Keratinocyte (primary cell): ENCODE data around the gene CLINT1.

Source experiments
- CTCF ChIP-seq, 3 experiments: IDR thresholded peaks in 1 of 3; conservative IDR thresholded peaks in 1 of 3; optimal IDR thresholded peaks in 1 of 3; 2 replicates in 2 of 3; 3 replicates in 1 of 3; pipeline versions ENCODE3 to v1.5.1; 2011; ENCODE audit warnings: low read length in 3 of 3, mild to moderate bottlenecking in 3 of 3, moderate library complexity in 2 of 3, control low read depth in 1 of 3, inconsistent platforms in 1 of 3; ENCODE audit not compliant: insufficient read depth in 2 of 3; ENCODE audit errors: extremely low read depth in 1 of 3
- EZH2 ChIP-seq: IDR thresholded peaks from one replicate; pipeline ENCODE4 v1.6.1; 2012; ENCODE audit warnings: inconsistent platforms, mild to moderate bottlenecking, low read length, moderate library complexity

GRCh38 chr5:157842185-157842584, 16.8 kb downstream of the CLINT1 start:
- no peak for TF ChIP-seq CTCF (optimal IDR thresholded peaks at IDR 0.05 in 1 of 3, IDR thresholded peaks at IDR 0.05 in 1 of 3, conservative IDR thresholded peaks at IDR 0.05 in 1 of 3; ENCODE audit: extremely low read depth in 1 of 3, insufficient read depth in 2 of 3, low read length in 3 of 3)
- TF ChIP-seq EZH2 = no peak
